DOHH2 (cell line): ENCODE data around the gene GTPBP4.

ENCODE experiments used
- H3F3A ChIP-seq: fragments of 200-600 bp; sonication (generic), shearing (Covaris generic); 2 replicates; pipeline ENCODE4 v1.6.0; 2016; ENCODE audit warnings: antibody characterized with exemption, mild to moderate bottlenecking; ENCODE audit not compliant: control insufficient read depth, insufficient read depth
- H3K27ac ChIP-seq: fragments of 200-600 bp; sonication (generic); 2 replicates; pipeline ENCODE4 v1.5.1; 2014; ENCODE audit warnings: low read depth, mild to moderate bottlenecking, low read length, moderate library complexity
- H3K27me3 ChIP-seq: fragments of 200-600 bp; sonication (generic); 2 replicates; pipeline ENCODE4 v1.6.1; 2014; ENCODE audit warnings: mild to moderate bottlenecking, low read length, mixed read lengths; ENCODE audit not compliant: control insufficient read depth
- H3K36me3 ChIP-seq: fragments of 200-600 bp; sonication (generic); 2 replicates; pipeline ENCODE4 v1.6.1; 2014; ENCODE audit warnings: mild to moderate bottlenecking, low read length, moderate library complexity, mixed read lengths; ENCODE audit not compliant: control insufficient read depth
- H3K4me1 ChIP-seq: fragments of 200-600 bp; sonication (generic); 2 replicates; pipeline ENCODE4 v1.6.1; 2014; ENCODE audit warnings: mild to moderate bottlenecking, low read length, mixed read lengths; ENCODE audit not compliant: control insufficient read depth
- H3K4me2 ChIP-seq: fragments of 200-600 bp; sonication (generic); 2 replicates; pipeline ENCODE4 v1.6.0; 2014; ENCODE audit warnings: mild to moderate bottlenecking, low read length, moderate library complexity
- H3K4me3 ChIP-seq: fragments of 200-600 bp; sonication (generic); 2 replicates; pipeline ENCODE4 v1.5.1; 2014; ENCODE audit warnings: mild to moderate bottlenecking, low read length, mixed read lengths
- H3K79me2 ChIP-seq: fragments of 200-600 bp; sonication (generic); 2 replicates; pipeline ENCODE4 v1.6.1; 2014; ENCODE audit warnings: mild to moderate bottlenecking, low read length, mixed read lengths; ENCODE audit not compliant: control insufficient read depth
- H3K9me2 ChIP-seq: fragments of 200-600 bp; sonication (generic); replicated peaks from 2 replicates; pipeline ENCODE4 v1.6.1; 2014; ENCODE audit warnings: mild to moderate bottlenecking, low read length, mixed read lengths; ENCODE audit not compliant: control insufficient read depth
- H3K9me3 ChIP-seq: fragments of 200-600 bp; sonication (generic); 2 replicates; pipeline ENCODE4 v1.6.1; 2014; ENCODE audit warnings: antibody characterized with exemption, low read length, mixed read lengths; ENCODE audit not compliant: control insufficient read depth, insufficient read depth
- H4K20me1 ChIP-seq: fragments of 200-600 bp; sonication (generic); 2 replicates; pipeline ENCODE4 v1.6.0; 2014; ENCODE audit warnings: low read depth, mild to moderate bottlenecking, antibody characterized with exemption, low read length, moderate library complexity; ENCODE audit not compliant: control insufficient read depth, insufficient read depth
- EZH2phosphoT487 ChIP-seq: fragments of 200-600 bp; sonication (generic); IDR thresholded peaks from 2 replicates; pipeline ENCODE4 v1.6.1; 2017; ENCODE audit warnings: borderline replicate concordance, mild to moderate bottlenecking, antibody characterized with exemption, low read length, moderate library complexity, mixed read lengths
- TF ChIP-seq, protein P1 (sequence below): fragments of 200-600 bp; sonication (generic); IDR thresholded peaks from one replicate; pipeline ENCODE4 v1.5.1; 2014; ENCODE audit warnings: antibody characterized with exemption, mild to moderate bottlenecking, low read depth, low read length; ENCODE audit not compliant: poor library complexity, severe bottlenecking

The GTPBP4 gene

DNA sequence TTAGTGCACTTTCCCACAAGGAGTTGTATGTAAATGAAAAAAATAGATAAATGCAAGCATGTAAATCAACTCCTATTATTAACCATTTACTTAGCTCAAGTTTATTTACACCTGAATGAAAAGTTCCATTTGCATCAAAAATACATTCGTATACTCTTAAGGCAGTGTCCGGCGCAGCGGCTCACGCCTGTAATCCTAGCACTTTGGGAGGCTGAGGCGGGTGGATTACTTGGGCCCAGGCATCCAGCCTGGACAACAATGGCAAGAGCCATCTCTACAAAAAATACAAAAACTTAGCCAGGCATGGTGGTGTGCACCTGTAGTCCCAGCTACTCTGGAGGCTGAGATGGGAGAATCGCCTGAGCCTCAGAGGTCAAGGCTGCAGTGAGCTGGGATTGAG, 41.6 kb downstream of the GTPBP4 start:
- Histone ChIP-seq H3K4me2 (no peak overlapping the region), H3K4me3 (no peak overlapping the region), H3K9me2 (no peaks in the 10 kb centered on the region), H3K27ac (no peak overlapping the region), H4K20me1 (no peaks in the 10 kb centered on the region), H3K27me3 (no peaks in the 10 kb centered on the region), H3K4me1 (no peaks in the 10 kb centered on the region), H3F3A (no peaks in the 10 kb centered on the region), H3K9me3 (no peaks in the 10 kb centered on the region), H3K79me2 (no peaks in the 10 kb centered on the region), H3K36me3 (no peaks in the 10 kb centered on the region; the same call in 1 of the 2 replicates)
- TF ChIP-seq, protein P1, sequence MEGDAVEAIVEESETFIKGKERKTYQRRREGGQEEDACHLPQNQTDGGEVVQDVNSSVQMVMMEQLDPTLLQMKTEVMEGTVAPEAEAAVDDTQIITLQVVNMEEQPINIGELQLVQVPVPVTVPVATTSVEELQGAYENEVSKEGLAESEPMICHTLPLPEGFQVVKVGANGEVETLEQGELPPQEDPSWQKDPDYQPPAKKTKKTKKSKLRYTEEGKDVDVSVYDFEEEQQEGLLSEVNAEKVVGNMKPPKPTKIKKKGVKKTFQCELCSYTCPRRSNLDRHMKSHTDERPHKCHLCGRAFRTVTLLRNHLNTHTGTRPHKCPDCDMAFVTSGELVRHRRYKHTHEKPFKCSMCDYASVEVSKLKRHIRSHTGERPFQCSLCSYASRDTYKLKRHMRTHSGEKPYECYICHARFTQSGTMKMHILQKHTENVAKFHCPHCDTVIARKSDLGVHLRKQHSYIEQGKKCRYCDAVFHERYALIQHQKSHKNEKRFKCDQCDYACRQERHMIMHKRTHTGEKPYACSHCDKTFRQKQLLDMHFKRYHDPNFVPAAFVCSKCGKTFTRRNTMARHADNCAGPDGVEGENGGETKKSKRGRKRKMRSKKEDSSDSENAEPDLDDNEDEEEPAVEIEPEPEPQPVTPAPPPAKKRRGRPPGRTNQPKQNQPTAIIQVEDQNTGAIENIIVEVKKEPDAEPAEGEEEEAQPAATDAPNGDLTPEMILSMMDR = no peak
- no peak for TF ChIP-seq EZH2phosphoT487

GRCh38 chr10:1033601-1034000, 45.4 kb downstream of the GTPBP4 start:
- no peak overlapping the region for H3K27ac ChIP-seq
- H3K9me2 ChIP-seq = no peaks in the 10 kb centered on the region

GRCh38 chr10:1034758-1035157, 46.5 kb downstream of the GTPBP4 start:
- no peaks in the 10 kb centered on the region for H4K20me1 ChIP-seq
- H3K9me3 ChIP-seq = no peaks in the 10 kb centered on the region
- no peak overlapping the region for H3K27ac ChIP-seq
- no peaks in the 10 kb centered on the region for H3K9me2 ChIP-seq
- no peak overlapping the region for H3K4me3 ChIP-seq
- no peak overlapping the region for H3K4me2 ChIP-seq
- H3K79me2 ChIP-seq = no peaks in the 10 kb centered on the region
- H3K27me3 ChIP-seq = no peaks in the 10 kb centered on the region
- H3K4me1 ChIP-seq = no peaks in the 10 kb centered on the region
- TF ChIP-seq, protein P1 = no peak
- no peak for TF ChIP-seq EZH2phosphoT487
- peaks cover 20% of the 10 kb centered on the region for H3K36me3 ChIP-seq
- H3F3A ChIP-seq = peaks cover 17% of the 10 kb centered on the region

More at GRCh38 chr10:1033601-1034000, 45.4 kb downstream of the GTPBP4 start:
- H3K4me2 ChIP-seq = no peak overlapping the region
- peaks cover 12% of the 10 kb centered on the region for H3K36me3 ChIP-seq
- no peaks in the 10 kb centered on the region for H3K79me2 ChIP-seq
- H3K27me3 ChIP-seq = no peaks in the 10 kb centered on the region
- no peaks in the 10 kb centered on the region for H3K9me3 ChIP-seq
- H3F3A ChIP-seq = peaks cover 12% of the 10 kb centered on the region
- H4K20me1 ChIP-seq = no peaks in the 10 kb centered on the region
- no peak for TF ChIP-seq EZH2phosphoT487
- TF ChIP-seq, protein P1 = no peak
- no peaks in the 10 kb centered on the region for H3K4me1 ChIP-seq
- no peak overlapping the region for H3K4me3 ChIP-seq

GRCh38 chr10:1035201-1035600, 47.0 kb downstream of the GTPBP4 start:
- Histone ChIP-seq H3K9me3 (no peaks in the 10 kb centered on the region), H3K4me1 (no peaks in the 10 kb centered on the region), H3K36me3 (peaks cover 25% of the 10 kb centered on the region), H3K27me3 (no peaks in the 10 kb centered on the region), H4K20me1 (0 out of 2 replicates have a peak, but pooled peaks cover 2% of the 10 kb centered on the region), H3K4me3 (no peak overlapping the region), H3F3A (peaks cover 21% of the 10 kb centered on the region), H3K4me2 (no peak overlapping the region), H3K27ac (no peak overlapping the region), H3K9me2 (no peaks in the 10 kb centered on the region), H3K79me2 (no peaks in the 10 kb centered on the region)
- TF ChIP-seq EZH2phosphoT487 = no peak
- TF ChIP-seq, protein P1 = no peak
